HG02970 (cell line): ENCODE data around the gene DOCK8.
"Not testable (repeated sequence)": the region's sequence is repeated elsewhere in the genome, so short reads cannot be mapped to it uniquely, and the experiment has no call there.

ENCODE experiments used
- ATAC-seq: cut with Tn5 transposase; IDR thresholded peaks from one replicate; pipeline ENCODE4 v1.9.1; 2021; ENCODE audit warnings: mild to moderate bottlenecking, moderate library complexity, moderate number of reproducible peaks; ENCODE audit not compliant: unreplicated experiment, low FRiP score

The DOCK8 gene

DNA sequence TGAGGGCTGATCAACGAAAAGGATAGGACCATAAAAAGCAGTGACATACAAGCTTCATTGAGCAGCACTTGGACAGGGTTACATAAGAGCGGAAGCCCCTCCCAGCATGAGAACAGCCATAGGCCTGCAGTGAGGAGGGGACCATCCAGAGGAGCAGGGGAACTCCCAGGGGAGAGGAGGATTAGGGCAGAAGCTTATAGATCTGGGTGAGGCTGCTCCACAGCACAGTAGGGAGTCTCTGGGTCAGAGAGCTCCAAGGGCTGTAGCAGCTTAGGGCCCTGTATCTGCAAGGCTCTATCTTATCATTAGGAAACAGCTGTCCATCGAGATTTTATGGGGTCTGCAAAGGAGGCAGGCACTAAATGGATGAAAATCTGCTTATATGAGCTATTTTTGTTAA lies 186.6 kb downstream of the DOCK8 start:
- no peak for ATAC-seq

DNA sequence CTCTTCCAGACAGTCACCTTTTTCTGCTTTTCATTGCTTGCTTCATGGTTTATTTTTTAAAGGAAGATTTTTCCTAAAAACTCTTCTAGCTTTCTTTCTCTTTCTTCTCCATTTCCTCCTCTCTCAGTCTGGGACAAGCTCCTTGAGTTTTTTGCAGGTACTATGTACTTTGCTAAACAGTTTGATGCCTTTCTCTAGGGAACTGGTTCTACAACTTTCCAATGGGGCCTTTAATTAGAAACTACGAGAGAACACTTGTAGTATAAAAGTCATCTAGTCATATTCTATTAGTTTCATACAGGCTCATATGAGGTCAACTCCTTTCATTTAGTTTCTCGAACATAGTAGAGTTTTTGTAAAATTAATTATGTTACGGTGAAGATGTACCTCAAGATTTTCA lies 189.6 kb downstream of the DOCK8 start:
- no peak for ATAC-seq

DNA sequence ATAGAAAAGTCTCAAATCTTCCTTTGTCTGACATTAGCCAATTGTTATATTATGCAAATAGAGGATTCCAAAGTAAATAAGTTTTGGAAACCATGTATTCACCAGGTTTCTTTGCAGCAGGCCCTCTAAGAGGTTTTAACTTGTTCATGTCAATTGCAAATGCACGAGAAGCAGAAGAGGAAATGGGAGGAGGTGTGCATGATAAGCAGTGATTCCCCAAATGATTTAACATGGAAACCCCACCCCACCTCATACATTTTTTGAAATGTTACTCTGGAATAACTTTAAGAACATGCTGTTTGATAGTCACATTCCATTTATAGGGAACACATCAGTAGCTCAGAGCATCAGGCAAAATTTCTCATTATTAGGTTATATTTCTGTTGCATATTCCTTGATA lies 190.7 kb downstream of the DOCK8 start:
- no peak for ATAC-seq

DNA sequence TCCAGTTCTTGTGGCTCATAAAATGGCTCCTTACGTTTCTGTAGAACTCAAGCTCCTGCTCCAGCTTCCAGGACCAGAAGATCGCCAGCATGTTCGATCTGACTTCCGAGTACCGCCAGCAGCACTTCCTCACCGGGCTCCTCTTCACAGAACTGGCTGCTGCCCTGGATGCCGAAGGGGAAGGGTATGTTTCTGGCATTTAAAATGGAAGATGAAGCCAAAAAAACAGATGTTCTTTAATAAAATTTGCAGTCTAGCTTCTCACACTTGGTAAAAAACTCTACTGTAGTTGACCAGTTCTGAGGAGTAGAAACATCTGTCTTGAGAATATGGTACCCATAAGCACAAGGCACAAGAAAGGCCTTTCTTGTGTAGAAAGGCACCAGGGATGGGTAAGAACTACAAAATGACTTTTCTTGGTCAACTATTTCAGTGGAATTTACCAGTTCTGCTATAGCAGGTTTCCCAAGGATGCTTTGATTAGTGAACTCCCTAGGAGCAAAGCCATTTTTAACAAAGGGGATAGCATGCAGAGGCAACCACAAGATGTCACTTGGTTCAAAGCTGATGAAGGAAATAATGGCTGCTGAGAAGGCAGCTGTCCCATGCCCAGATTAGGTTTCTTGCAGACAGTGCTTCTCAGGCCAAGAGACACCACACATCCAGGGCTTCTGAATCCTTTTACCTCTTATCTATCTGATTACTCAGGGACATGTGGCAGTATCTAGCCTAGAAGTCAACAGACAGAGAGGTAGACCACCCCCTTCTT lies 192.4 kb downstream of the DOCK8 start:
- ATAC-seq = no peak

DNA sequence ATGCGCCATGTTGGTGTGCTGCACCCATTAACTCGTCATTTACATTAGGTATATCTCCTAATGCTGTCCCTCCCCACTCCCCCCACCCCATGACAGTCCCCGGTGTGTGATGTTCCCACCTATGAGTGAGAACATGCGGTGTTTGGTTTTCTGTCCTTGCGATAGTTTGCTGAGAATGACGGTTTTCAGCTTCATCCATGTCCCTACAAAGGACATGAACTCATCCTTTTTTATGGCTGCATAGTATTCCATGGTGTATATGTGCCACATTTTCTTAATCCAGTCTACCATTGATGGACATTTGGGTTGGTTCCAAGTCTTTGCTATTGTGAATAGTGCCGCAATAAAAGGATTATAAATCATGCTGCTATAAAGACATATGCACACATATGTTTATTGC lies 195.0 kb downstream of the DOCK8 start:
- ATAC-seq = not testable (repeated sequence)

DNA sequence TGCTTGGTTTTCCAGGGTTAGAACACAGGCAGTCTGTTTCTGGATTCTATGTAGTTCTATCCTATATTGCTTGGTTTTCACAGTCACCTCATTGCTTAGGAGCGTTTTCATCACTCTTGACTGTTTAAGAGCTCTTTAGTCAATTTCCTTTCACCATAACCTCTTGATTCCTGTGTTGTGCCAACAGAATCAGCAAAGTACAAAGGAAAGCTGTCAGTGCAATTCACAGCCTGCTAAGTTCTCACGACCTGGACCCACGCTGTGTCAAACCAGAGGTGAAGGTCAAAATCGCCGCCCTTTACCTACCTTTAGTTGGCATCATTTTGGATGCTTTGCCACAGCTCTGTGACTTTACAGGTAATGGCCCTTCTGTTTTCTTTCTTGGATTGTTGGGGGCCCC lies 199.9 kb downstream of the DOCK8 start:
- no peak for ATAC-seq

DNA sequence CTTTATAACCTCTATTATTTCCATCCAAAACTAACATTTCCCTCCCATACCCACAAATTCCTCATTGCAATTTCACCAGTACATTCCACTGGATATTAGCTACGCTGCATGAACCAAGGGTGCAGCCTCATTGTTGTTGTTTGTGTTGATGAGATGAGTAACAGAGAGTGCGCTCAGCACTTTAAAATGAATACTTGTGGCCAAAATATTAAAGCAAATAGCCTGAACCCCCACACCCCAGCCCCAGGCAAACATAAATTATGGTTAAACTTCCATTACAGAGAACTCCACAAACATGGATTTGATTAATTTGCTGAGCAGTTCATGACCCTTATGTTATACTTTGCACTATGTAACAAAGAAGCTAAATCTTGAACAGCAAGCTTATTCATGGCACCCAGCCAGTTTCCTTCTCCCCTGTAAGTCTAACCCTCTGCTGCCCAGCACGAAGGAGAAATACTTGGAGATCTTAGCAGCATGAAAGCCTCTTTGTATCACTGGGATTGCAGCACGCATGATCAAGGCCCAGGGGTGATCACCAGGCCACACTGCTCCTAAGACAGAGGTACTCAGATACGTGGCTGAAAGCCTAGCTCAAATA lies 205.0 kb downstream of the DOCK8 start:
- no peak for ATAC-seq

DNA sequence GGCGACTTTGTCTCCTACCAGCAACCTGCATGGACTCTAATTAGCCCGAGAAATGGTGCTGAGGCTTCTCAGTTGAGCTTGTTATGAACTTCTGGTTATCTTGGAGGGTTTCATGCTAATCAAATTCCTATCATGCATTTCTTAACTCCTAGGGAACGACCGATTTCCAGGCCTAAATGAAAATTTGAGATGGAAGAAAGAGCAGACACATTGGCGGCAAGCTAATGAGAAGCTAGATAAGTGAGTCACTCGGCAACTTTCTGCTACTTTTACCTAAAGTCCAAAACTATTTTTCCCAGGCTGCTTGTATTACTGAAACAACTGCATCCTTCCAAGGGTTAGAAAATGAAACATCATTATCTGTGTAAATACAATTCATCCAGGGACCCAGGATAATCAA lies 207.2 kb downstream of the DOCK8 start:
- ATAC-seq = no peak

DNA sequence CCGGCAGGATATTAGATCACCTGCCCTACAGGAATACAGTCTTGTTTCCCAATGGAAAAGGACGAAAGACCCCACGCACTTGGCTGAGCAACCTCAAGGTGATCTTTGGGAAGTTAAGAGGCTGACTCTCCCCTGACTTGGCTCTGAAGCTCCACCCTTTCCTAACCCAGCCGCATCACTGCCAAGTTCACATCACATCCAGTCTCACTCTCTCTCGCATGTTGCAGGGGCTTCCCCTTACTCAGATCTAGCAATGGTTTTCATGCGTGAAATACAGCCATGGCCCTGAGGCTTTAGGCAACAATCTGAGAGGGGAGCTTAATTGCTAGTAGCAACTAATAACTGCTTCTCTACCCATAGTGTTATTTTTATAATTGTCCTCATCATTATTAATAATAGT lies 211.6 kb downstream of the DOCK8 start:
- no peak for ATAC-seq

DNA sequence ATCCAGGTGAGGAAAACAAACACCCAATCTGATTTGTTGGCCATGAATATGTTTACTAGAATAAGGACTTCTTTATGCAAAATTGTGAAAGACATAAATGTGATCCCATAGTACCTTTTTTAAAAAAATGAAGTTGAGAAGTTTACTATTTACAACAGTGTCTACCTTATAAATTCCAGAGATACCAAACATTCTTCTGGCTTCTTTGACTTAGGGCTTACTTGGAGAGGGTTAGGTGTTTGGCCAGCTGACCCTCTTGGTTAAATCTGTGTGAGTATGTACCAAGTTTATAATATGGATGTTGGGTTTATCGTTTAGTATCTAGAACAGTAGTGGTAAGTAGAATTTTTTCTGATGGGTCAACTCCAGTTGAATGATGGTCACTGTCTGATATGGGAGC lies 212.3 kb downstream of the DOCK8 start:
- no peak for ATAC-seq

DNA sequence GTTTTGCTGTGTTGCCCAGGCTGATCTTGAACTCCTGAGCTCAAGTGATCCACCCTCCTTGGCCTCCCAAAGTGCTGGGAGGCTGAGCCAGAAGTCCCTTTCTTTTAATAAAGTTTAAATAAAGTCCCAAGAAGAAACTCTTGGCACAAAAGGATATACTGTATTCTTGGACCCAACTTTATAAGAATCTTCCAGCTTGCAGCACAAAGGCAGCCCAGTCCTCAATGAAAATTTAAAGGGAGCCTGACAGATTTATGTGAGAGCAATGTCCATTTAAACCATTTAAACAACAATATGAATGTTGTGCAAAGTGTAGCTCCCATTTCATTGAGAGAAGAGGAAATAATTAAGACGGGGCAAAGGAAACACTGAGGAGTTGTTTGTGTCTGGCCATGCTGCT lies 217.0 kb downstream of the DOCK8 start:
- ATAC-seq = no peak

DNA sequence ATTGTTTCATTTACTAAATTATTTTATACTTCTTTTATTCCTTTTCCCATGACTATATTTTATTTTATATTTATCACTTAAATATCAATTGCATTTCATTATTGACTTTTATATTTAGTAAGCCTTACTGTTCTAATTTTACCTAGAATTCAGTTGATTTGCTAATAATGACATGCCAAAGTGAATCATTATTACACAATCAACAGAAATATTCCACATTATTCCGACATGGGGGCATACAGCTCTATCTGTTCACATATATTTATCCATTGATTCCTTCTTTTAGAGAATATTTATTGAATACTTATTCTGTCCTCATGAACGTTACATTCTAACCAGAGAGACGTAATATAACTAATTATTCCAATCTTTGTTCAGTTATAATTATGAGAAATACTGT lies 221.8 kb downstream of the DOCK8 start:
- ATAC-seq = no peak

DNA sequence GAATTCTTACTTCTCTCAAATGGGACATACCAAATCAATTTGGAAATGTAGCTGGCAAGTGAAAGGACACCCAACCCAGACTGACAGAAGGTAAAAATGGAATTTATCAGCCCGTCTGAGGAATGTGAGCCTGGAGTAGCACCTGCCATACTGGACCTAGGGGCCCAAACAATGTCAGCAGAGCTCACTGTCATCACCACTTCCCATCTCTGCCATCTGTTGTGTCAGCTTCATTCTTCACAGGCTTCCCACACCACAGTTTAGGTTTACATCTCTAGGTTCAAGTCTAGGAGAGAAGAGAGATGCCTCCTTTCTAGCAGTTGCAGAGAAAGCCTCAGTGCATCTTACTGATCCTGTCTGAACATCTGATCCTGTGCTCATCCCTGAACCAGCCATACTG lies 222.4 kb downstream of the DOCK8 start:
- ATAC-seq = no peak

DNA sequence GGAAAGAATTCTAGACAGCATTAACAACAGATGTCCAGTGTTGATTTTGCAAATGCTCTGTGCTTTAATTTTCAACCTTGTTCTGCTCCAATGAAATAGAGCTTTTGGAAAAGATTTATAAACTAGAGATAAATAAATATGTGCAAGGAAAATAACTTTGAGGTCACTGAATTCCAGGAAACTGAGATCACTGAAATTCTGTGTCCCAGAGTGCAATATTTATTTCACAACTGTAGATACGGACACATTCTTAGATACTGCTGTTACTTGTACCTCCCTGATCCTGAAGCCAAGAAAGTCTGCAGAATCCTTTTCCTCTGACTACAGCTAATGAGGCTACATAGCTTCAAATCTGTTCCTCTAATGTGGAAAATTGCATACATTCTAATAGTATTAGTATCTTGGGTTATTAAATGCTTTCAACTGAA lies 222.9 kb downstream of the DOCK8 start:
- ATAC-seq = no peak

DNA sequence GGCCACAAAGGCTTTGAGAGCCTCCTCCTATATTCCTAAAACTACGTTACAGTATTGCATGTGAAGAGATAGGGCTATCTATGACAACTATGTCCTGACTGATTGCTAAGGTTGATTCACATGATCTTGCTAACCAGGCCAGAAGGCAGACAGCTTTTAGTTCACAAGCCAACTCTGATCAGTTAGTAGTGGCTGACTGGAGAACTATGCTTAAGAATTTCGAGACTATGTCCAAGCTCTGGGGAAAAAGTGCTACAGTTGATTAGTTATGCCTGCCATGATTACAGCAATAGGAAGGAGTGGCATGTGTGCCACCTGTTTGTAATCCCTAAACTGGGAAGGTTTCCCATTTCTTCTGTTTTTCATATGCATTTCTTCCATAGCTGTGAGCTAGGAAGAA lies 223.4 kb downstream of the DOCK8 start:
- no peak for ATAC-seq

DNA sequence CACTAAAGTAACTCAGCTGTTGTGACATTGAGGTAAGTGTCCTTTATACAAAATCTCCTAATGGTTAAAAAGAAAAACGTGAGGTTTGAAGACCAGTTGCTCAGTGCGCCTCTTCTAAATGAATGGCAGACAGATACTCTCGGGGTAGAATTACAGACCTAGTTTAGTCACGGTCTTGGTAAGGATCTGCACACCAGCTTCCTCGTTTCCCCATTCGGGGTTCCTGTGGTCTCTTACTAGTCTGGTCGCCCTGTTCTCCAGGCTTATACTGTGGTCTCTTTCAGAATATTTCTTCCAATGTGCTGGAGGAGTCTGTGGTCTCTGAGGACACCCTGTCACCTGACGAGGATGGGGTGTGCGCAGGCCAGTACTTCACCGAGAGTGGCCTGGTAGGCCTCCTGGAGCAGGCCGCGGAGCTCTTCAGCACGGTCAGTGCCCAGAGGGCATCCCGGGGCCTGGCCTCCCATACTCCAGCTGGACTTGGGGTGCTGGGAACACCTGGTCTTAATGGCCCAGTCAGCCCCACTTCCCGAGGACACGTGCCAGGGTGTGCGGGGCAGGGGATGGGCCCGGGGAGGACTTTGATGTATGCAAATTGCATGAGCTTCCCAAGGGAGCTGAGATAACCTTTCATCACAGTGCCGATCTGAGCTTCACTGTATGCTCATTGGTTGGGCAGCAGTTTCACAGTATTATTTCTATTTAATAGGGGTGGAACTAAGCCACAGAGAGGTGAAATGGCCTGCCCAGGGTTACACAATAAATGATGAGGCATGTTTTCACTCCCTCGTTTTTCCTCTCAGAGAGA lies 224.5 kb downstream of the DOCK8 start:
- ATAC-seq = no peak

DNA sequence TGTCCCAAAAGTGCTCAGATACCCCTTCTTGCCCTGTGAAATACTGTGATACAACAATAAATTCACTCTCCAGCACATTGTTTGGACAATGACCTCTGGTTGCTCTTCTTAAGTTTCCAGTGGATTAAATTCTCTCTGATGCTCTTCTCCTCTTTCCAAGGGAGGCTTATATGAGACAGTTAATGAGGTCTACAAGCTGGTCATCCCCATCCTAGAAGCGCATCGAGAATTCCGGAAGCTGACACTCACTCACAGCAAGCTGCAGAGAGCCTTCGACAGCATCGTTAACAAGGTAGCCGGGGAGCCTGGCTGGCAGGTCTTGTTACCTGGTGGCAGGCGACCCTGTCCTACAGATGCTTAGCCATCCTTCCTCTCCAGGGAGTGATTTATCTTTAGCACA lies 226.5 kb downstream of the DOCK8 start:
- no peak for ATAC-seq

DNA sequence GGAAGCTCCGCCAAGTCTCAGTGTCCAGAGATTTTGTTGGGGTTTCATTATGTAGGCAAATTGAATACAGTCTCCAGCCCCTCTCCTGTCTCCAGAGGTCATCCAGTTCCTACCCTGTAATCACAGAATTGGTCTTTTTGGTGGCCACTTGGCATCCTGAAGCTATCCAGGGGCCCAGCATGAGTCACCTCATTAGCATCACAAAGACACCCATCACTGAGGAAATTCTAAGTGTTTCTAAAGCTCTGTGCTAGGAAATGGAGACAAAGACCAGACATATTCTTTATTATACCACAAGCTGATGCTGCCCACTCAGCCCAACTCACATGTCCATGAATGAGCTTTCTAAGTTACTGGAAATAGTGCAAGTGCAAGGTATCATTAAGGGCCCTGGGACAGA lies 229.9 kb downstream of the DOCK8 start:
- no peak for ATAC-seq

DNA sequence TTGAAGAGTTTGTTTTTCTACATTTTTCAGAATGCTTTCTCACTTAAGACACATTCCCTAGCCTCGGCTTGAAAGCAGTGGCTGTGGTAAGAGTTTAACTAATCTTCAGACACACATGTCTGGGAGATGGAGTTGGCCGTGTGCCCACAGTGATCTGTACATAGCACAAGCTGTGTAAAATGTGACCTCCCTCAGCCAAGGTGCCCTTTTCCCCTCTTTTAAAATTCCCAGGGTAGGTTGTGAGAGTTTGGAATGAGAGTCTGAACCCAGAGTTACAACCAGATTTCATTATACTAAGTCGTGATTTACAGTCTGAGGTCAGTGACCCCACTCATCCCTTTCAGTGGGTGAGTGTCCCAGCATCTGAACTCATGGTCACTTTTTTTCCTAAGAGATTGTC lies 230.4 kb downstream of the DOCK8 start:
- ATAC-seq = no peak

DNA sequence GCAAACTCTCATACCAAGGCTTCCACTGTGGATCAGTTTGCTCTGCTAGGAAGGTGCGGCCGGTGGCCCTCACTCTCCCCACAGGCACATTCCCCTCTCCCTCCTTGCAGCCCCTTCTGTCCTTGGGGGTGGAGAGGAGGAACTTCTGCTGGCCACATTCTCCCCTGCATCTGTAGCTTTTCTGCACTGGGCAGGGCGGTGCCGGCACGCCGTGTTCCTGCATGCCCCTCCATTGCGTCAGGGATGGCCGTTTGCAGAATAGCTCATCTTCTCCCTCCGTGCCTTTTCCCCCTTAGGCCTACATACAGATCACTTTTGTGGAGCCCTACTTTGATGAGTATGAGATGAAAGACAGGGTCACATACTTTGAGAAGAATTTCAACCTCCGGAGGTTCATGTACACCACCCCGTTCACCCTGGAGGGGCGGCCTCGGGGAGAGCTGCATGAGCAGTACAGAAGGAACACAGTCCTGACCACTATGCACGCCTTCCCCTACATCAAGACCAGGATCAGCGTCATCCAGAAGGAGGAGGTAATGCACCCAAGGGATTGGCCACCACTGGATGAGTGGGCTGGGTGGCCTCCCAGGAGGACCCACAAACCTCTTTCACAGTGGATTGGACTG lies 231.5 kb downstream of the DOCK8 start:
- ATAC-seq = no peak
